K562 (cell line): ENCODE results near the gene CASTOR1.

ENCODE experiments used
- HDGF ChIP-seq: fragments of 450-650 bp; IDR thresholded peaks from 2 replicates; pipeline ENCODE4 v1.6.1; 2016
- KLF13 ChIP-seq: fragments of 450-650 bp; IDR thresholded peaks from 2 replicates; pipeline ENCODE4 v1.6.1; 2016; ENCODE audit warnings: missing genetic modification characterization, low read depth, mild to moderate bottlenecking, missing compliant biosample characterization, moderate library complexity, borderline replicate concordance
- TCF7 ChIP-seq: sonication (generic); IDR thresholded peaks from 2 replicates; pipeline ENCODE4 v1.6.1; 2016; ENCODE audit warnings: antibody characterized with exemption, borderline replicate concordance
- TF ChIP-seq, protein P1 (sequence below): sonication (generic); formaldehyde crosslinking; IDR thresholded peaks from 2 replicates; pipeline ENCODE4 v1.8.0; 2022; ENCODE audit warnings: mild to moderate bottlenecking, missing genetic modification reagents, borderline replicate concordance
- TF ChIP-seq, protein P2 (sequence below), 3 experiments: IDR thresholded peaks in 2 of 3; conservative IDR thresholded peaks in 1 of 3; 2 replicates each; pipeline ENCODE4 v1.5.1; 2011 to 2012; ENCODE audit warnings: low read length in 3 of 3, mild to moderate bottlenecking in 3 of 3, control low read depth in 2 of 3, improper control_type of control experiment in 1 of 3, inconsistent platforms in 1 of 3, low read depth in 1 of 3, mixed read lengths in 1 of 3, moderate library complexity in 1 of 3; ENCODE audit not compliant: insufficient read depth in 2 of 3

GRCh38 chr22:30326706-30327362, 37.5 kb upstream of the CASTOR1 start, which contains the start of gene TBC1D10A:
- TF ChIP-seq HDGF (no peak), KLF13 (tag) (no peak), TCF7 (no peak)
- TF ChIP-seq, protein P1, sequence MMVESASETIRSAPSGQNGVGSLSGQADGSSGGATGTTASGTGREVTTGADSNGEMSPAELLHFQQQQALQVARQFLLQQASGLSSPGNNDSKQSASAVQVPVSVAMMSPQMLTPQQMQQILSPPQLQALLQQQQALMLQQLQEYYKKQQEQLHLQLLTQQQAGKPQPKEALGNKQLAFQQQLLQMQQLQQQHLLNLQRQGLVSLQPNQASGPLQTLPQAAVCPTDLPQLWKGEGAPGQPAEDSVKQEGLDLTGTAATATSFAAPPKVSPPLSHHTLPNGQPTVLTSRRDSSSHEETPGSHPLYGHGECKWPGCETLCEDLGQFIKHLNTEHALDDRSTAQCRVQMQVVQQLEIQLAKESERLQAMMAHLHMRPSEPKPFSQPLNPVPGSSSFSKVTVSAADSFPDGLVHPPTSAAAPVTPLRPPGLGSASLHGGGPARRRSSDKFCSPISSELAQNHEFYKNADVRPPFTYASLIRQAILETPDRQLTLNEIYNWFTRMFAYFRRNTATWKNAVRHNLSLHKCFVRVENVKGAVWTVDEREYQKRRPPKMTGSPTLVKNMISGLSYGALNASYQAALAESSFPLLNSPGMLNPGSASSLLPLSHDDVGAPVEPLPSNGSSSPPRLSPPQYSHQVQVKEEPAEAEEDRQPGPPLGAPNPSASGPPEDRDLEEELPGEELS (CRISPR knock-in tag), result no peak
- TF ChIP-seq, protein P2, sequence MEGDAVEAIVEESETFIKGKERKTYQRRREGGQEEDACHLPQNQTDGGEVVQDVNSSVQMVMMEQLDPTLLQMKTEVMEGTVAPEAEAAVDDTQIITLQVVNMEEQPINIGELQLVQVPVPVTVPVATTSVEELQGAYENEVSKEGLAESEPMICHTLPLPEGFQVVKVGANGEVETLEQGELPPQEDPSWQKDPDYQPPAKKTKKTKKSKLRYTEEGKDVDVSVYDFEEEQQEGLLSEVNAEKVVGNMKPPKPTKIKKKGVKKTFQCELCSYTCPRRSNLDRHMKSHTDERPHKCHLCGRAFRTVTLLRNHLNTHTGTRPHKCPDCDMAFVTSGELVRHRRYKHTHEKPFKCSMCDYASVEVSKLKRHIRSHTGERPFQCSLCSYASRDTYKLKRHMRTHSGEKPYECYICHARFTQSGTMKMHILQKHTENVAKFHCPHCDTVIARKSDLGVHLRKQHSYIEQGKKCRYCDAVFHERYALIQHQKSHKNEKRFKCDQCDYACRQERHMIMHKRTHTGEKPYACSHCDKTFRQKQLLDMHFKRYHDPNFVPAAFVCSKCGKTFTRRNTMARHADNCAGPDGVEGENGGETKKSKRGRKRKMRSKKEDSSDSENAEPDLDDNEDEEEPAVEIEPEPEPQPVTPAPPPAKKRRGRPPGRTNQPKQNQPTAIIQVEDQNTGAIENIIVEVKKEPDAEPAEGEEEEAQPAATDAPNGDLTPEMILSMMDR (IDR thresholded peaks at IDR 0.05 in 2 of 3, conservative IDR thresholded peaks at IDR 0.05 in 1 of 3; ENCODE audit: insufficient read depth in 2 of 3, low read depth in 1 of 3, low read length in 3 of 3), result no peak
